ENCODE data around the gene SYT1. TPM values are rescaled to one million over a fixed set of nuclear protein-coding genes. Genes with fewer than 3 reads are reported as not detected.

Gene SYT1
- polyA plus RNA-seq, 1 experiment: 6.8 TPM

DNA sequence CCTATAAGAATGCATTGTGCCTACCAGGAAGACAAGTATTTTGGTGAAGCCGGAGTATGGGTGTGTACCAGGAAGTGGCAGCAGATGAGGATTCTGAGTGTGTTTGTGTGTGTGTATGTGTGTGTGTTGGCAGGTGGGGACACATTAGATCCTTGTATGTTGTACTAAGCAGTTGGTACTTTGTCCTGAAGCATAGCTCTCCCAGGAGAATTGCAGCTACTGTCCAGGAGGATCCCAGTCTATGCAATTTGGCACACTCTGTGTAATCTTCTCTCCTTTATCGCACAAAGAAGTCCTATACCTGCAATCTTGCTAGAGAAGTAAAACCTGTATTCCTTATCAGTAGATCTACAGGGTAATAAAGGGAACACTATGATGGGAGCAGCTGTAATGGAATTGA, 549.7 kb downstream of the SYT1 start:
- H3K4me3 ChIP-seq (ENCODE audit: low read depth, low read length): no peak overlapping the region
- TF ChIP-seq CTCF (IDR thresholded peaks at IDR 0.05; ENCODE audit: low read depth, low read length): no peak
- no peaks in the 10 kb centered on the region for H3K9me3 ChIP-seq (ENCODE audit: control insufficient read depth, insufficient read depth, low read length)
- DNase-seq (ENCODE audit: low read depth, low spot score): no peak
- ChIA-PET CTCF (no interaction called here), POLR2A (no interaction called here)
- H3K27ac ChIP-seq (ENCODE audit: low read depth, low read length): no peak overlapping the region
- H3K27me3 ChIP-seq (ENCODE audit: control insufficient read depth, insufficient read depth, low read length): no peaks in the 10 kb centered on the region

DNA sequence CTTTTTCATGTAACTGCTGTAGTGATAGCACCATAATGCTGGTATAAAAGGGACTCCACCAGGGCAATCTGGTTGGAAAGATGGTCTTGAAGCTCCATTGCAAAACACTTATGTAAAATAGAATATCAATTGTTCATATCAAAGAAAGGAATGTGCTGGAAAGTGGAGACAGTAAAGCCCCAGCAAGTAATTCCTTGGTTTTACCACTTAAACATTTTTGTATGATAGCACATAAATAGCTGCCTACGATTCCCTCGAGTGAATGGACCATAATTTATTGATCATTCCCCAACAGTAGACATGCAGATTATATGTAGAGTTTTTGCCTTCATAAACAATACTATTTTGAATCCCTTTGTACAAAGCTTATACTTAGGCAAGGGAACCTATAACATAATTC, 550.7 kb downstream of the SYT1 start:
- no peak for DNase-seq (ENCODE audit: low read depth, low spot score)
- H3K9me3 ChIP-seq (ENCODE audit: control insufficient read depth, insufficient read depth, low read length): no peaks in the 10 kb centered on the region
- POLR2A ChIA-PET: no interaction called here
- H3K4me3 ChIP-seq (ENCODE audit: low read depth, low read length): no peak overlapping the region
- no peaks in the 10 kb centered on the region for H3K27me3 ChIP-seq (ENCODE audit: control insufficient read depth, insufficient read depth, low read length)
- CTCF ChIA-PET: interaction anchor here (1.0 to 1.7 kb wide), 2 partner anchors 132 to 855 kb away, joined by 5 to 6 read pairs; no protein-coding TSS in a partner anchor
- TF ChIP-seq CTCF (IDR thresholded peaks at IDR 0.05; ENCODE audit: low read depth, low read length): no peak
- no peak overlapping the region for H3K27ac ChIP-seq (ENCODE audit: low read depth, low read length)

- Histone ChIP-seq H3K4me3 (ENCODE audit: low read depth, low read length) (no peak overlapping the region), H3K27ac (ENCODE audit: low read depth, low read length) (no peak overlapping the region), H3K9me3 (ENCODE audit: control insufficient read depth, insufficient read depth, low read length) (no peaks in the 10 kb centered on the region), H3K27me3 (ENCODE audit: control insufficient read depth, insufficient read depth, low read length) (no peaks in the 10 kb centered on the region)
- POLR2A ChIA-PET: no interaction called here
- CTCF ChIA-PET: interaction anchor here (1.0 to 1.7 kb wide), 3 partner anchors 131 to 854 kb away, joined by 3 to 6 read pairs (median 5); no protein-coding TSS in a partner anchor
- peak; percentile 26 for DNase-seq (ENCODE audit: low read depth, low spot score)
- no peak for TF ChIP-seq CTCF (IDR thresholded peaks at IDR 0.05; ENCODE audit: low read depth, low read length)
Observed at GRCh38 chr12:79415746-79416435, 551.3 kb downstream of the SYT1 start.

- ChIA-PET CTCF (interaction anchor here (0.5 to 3.4 kb wide), 33 partner anchors 9 to 1530 kb away, joined by 3 to 19 read pairs (median 4); no protein-coding TSS in a partner anchor), POLR2A (interaction anchor here (1.0 to 1.2 kb wide), 2 partner anchors 127 to 850 kb away, joined by 4 to 8 read pairs; no protein-coding TSS in a partner anchor)
- H3K27ac ChIP-seq (ENCODE audit: low read depth, low read length): peak overlapping the region; percentile 73
Observed at GRCh38 chr12:79420146-79420618, 555.6 kb downstream of the SYT1 start.

More at GRCh38 chr12:79420146-79420618, 555.6 kb downstream of the SYT1 start:
- Histone ChIP-seq H3K4me3 (ENCODE audit: low read depth, low read length) (no peak overlapping the region), H3K27me3 (ENCODE audit: control insufficient read depth, insufficient read depth, low read length) (no peaks in the 10 kb centered on the region), H3K9me3 (ENCODE audit: control insufficient read depth, insufficient read depth, low read length) (no peaks in the 10 kb centered on the region)
- peak; percentile 84 for DNase-seq (ENCODE audit: low read depth, low spot score)
- TF ChIP-seq CTCF (IDR thresholded peaks at IDR 0.05; ENCODE audit: low read depth, low read length): peak; percentile 71
